Pulmonary artery endothelial cell (primary cell): Measurements from ENCODE around the gene POM121C. TPM values are rescaled to one million over a fixed set of nuclear protein-coding genes. Genes with fewer than 3 reads are reported as not detected.
"Not testable (repeated sequence)": the region's sequence is repeated elsewhere in the genome, so short reads cannot be mapped to it uniquely, and the experiment has no call there.

ENCODE experiments used
- DNase-seq: peaks from one replicate; pipeline ENCODE4 v3.0.0-alpha.2; 2011; ENCODE audit warnings: low read depth, low spot score
- total RNA-seq: library from RNA; depleted of rRNA; stranded (reverse); fragments of >200 nt; gene quantifications from 2 replicates; pipeline ENCODE4 v1.2.3, GENCODE V29; 2014

The POM121C gene
- total RNA-seq, 1 donor from 2014 or later, result 5.1 TPM

DNA sequence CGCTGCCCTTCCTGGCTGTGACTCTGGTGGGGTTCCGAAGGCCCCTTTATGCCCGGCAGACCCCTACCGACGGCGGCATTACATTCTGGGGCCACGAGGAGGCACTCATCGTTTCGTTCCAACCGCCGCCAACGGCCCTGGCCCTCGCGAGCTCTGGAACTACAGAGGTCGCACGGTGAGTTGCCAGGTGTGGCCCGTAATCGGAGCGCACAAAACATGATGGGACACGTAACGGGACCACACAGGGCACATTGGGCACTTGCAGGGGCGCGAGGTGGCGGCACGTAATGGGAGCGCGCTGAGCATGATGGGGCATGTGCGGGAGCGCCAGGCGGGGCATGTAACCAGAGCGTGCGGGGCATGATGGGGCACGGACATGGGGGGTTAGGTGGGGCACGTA, 90.8 kb downstream of the POM121C start, which contains the start of gene TRIM73:
Gene TRIM73, plus strand, starts transcription at position 301 of the 400 bp plus-strand sequence. CDS start 3,305 bp downstream, outside the sequence.
- not testable (repeated sequence) for DNase-seq

DNA sequence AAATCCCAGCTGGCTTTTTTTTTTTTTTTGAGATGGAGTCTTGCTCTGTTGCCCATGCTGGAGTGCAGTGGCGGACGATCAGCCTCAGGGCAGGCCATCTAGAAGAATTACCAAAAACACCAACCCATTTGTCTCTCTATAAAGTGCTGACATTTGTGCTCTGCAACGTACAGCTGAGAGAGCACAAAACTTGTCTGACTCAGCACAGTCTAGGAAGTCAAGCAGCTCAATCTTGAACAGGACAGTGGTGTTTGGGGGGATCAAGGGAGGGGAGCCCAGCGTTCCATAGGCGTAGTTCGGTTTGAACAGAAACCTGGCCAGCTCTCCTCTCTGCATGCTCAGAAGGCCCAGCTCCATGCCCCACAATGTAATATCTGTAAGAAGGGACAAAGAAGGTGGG, 92.9 kb downstream of the POM121C start:
- DNase-seq, result not testable (repeated sequence)

- DNase-seq, result not testable (repeated sequence)
Observed at GRCh38 chr7:75374519-75375317, 111.4 kb downstream of the POM121C start.

DNA sequence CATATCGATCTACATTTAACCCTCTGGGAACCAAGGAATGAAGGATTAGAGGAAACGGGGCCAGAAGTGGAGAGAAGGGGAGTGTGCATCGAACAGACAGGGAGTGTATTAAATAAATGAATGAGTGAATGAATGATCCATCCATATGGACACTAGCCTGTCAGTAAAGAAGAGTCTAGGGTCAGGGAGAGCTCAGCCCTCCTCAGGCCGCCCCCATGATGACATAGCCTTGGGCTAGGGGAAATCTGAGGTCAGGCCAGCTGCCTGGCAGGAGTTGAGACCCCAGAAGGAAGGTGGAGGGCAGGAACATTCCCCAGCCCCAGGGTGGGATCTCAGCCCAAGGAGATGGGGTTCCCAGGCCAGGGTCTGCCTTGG, 112.0 kb downstream of the POM121C start:
- DNase-seq, result not testable (repeated sequence)

GRCh38 chr7:75367313-75367712, 118.8 kb downstream of the POM121C start:
- DNase-seq, result not testable (repeated sequence)

Other genes starting within 250 kb of the POM121C start
- 0.67 and 0.73 TPM in 2 replicates for gene TRIM73, start 90.7 kb downstream of the POM121C start, total RNA-seq
- gene SPDYE5, start 6.0 kb upstream of the POM121C start, total RNA-seq, result not detected in 2 replicates